B cell (primary cell): ENCODE measurements around the gene ZMIZ1.

Experiments used
- CTCF ChIP-seq: fragments of 200-600 bp; IDR thresholded peaks from one replicate; pipeline ENCODE4 v1.8.0; 2022; ENCODE audit warnings: antibody characterized with exemption, mild to moderate bottlenecking
- EZH2 ChIP-seq: IDR thresholded peaks from 2 replicates; pipeline ENCODE4 v1.6.1; 2012; ENCODE audit warnings: borderline replicate concordance, low read depth, mild to moderate bottlenecking, moderate library complexity, low read length; ENCODE audit not compliant: insufficient read depth, poor library complexity, severe bottlenecking

GRCh38 chr10:79301754-79302530, 233.2 kb downstream of the ZMIZ1 start:
- TF ChIP-seq CTCF, result no peak
- no peak for TF ChIP-seq EZH2
